ENCODE results near the gene JHY. TPM values are rescaled to one million over a fixed set of nuclear protein-coding genes. Genes with fewer than 3 reads are reported as not detected.

Gene JHY
- 6.4 to 7.4 TPM (median 6.8 TPM) in 3 replicates for total RNA-seq

GRCh38 chr11:122882189-122882856 is at the start of gene JHY:
JHY (plus strand) TSS chr11:122882759; CDS start chr11:122885850, 3,091 bp downstream.
- no peak for TF ChIP-seq CTCF (IDR thresholded peaks at IDR 0.05; ENCODE audit: unreplicated experiment)
- no peak for DNase-seq (ENCODE audit: low spot score in 2 of 2, unreplicated experiment in 2 of 2)
- H3K9me3 Mint-ChIP-seq = no peaks in the 10 kb centered on the region
- peak within 1 kb of the TSS; percentile 82 for H3K4me3 Mint-ChIP-seq
- H3K36me3 Mint-ChIP-seq = peaks cover 9% of the 10 kb centered on the region
- peaks cover 12% of the 10 kb centered on the region for H3K4me1 Mint-ChIP-seq
- H3K27me3 Mint-ChIP-seq (ENCODE audit: low read depth) = peaks cover 14% of the 10 kb centered on the region
- peak within 1 kb of the TSS; percentile 91 for H3K27ac Mint-ChIP-seq

- H3K9me3 Mint-ChIP-seq = no peaks in the 10 kb centered on the region
- H3K27ac Mint-ChIP-seq = no peak overlapping the region
- no peak for DNase-seq (ENCODE audit: low spot score in 2 of 2, unreplicated experiment in 2 of 2)
- peaks cover 9% of the 10 kb centered on the region for H3K4me1 Mint-ChIP-seq
- no peaks in the 10 kb centered on the region for H3K36me3 Mint-ChIP-seq
- H3K4me3 Mint-ChIP-seq = no peak overlapping the region
- no peaks in the 10 kb centered on the region for H3K27me3 Mint-ChIP-seq (ENCODE audit: low read depth)
- TF ChIP-seq CTCF (IDR thresholded peaks at IDR 0.05; ENCODE audit: unreplicated experiment) = no peak
Measured at GRCh38 chr11:122833846-122834464, 48.6 kb upstream of the JHY start.

- no peaks in the 10 kb centered on the region for H3K36me3 Mint-ChIP-seq
- no peak for DNase-seq (ENCODE audit: low spot score in 2 of 2, unreplicated experiment in 2 of 2)
- H3K27me3 Mint-ChIP-seq (ENCODE audit: low read depth) = no peaks in the 10 kb centered on the region
- no peak for TF ChIP-seq CTCF (IDR thresholded peaks at IDR 0.05; ENCODE audit: unreplicated experiment)
- H3K27ac Mint-ChIP-seq = no peak overlapping the region
- no peaks in the 10 kb centered on the region for H3K9me3 Mint-ChIP-seq
- no peak overlapping the region for H3K4me3 Mint-ChIP-seq
- H3K4me1 Mint-ChIP-seq = peaks cover 9% of the 10 kb centered on the region
Measured at GRCh38 chr11:122836916-122837315, 45.6 kb upstream of the JHY start.

- Mint-ChIP-seq H3K27ac (no peak overlapping the region), H3K36me3 (no peaks in the 10 kb centered on the region), H3K27me3 (ENCODE audit: low read depth) (no peaks in the 10 kb centered on the region), H3K4me3 (no peak overlapping the region), H3K9me3 (no peaks in the 10 kb centered on the region), H3K4me1 (peaks cover 5% of the 10 kb centered on the region)
- no peak for TF ChIP-seq CTCF (IDR thresholded peaks at IDR 0.05; ENCODE audit: unreplicated experiment)
- no peak for DNase-seq (ENCODE audit: low spot score in 2 of 2, unreplicated experiment in 2 of 2)
Measured at GRCh38 chr11:122837528-122838346, 44.8 kb upstream of the JHY start.

GRCh38 chr11:122843281-122844141 is 39.0 kb upstream of the JHY start:
- no peaks in the 10 kb centered on the region for H3K4me1 Mint-ChIP-seq
- no peaks in the 10 kb centered on the region for H3K9me3 Mint-ChIP-seq
- H3K4me3 Mint-ChIP-seq = no peak overlapping the region
- TF ChIP-seq CTCF (IDR thresholded peaks at IDR 0.05; ENCODE audit: unreplicated experiment) = no peak
- H3K36me3 Mint-ChIP-seq = no peaks in the 10 kb centered on the region
- DNase-seq (ENCODE audit: low spot score in 2 of 2, unreplicated experiment in 2 of 2) = no peak
- no peak overlapping the region for H3K27ac Mint-ChIP-seq
- peaks cover 2% of the 10 kb centered on the region for H3K27me3 Mint-ChIP-seq (ENCODE audit: low read depth)

Data from mesothelial cell of epicardium (in vitro differentiated cells).